Spleen (tissue), 11 donors: ENCODE results near the gene CRB3. TPM values are rescaled to one million over a fixed set of nuclear protein-coding genes. Genes with fewer than 3 reads are reported as not detected.

Experiments used
- DNase-seq: peaks from one replicate; pipeline ENCODE4 v3.0.0-alpha.2; 2020
- H3K27ac ChIP-seq, 8 donors: fragments of 200-600 bp; sonication (generic) in 7 of 8; 1 replicate in 4 of 8; 2 replicates in 4 of 8; pipeline versions ENCODE4 v1.5.0 to v1.8.0; 2016 to 2021; ENCODE audit warnings: inconsistent platforms in 4 of 8, mild to moderate bottlenecking in 4 of 8, moderate library complexity in 1 of 8
- H3K27me3 ChIP-seq, 7 donors: fragments of 200-600 bp; sonication (generic) in 6 of 7; replicated peaks in 1 of 7; 1 replicate in 4 of 7; 2 replicates in 3 of 7; pipeline versions ENCODE4 v1.5.0 to v1.8.0; 2016 to 2021; ENCODE audit warnings: inconsistent platforms in 3 of 7, mild to moderate bottlenecking in 1 of 7
- H3K36me3 ChIP-seq, 6 donors: fragments of 200-600 bp; sonication (generic) in 5 of 6; 1 replicate in 4 of 6; 2 replicates in 2 of 6; pipeline versions ENCODE4 v1.5.0 to v1.8.0; 2016 to 2021; ENCODE audit warnings: inconsistent platforms in 2 of 6
- H3K4me1 ChIP-seq, 6 donors: fragments of 200-600 bp; sonication (generic) in 5 of 6; 1 replicate in 3 of 6; 2 replicates in 3 of 6; pipeline versions ENCODE4 v1.5.0 to v1.8.0; 2016 to 2021; ENCODE audit warnings: inconsistent platforms in 3 of 6
- H3K4me3 ChIP-seq, 8 donors: fragments of 200-600 bp; sonication (generic) in 7 of 8; 1 replicate in 4 of 8; 2 replicates in 4 of 8; pipeline versions ENCODE4 v1.5.0 to v1.8.0; 2016 to 2021; ENCODE audit warnings: inconsistent platforms in 4 of 8, mild to moderate bottlenecking in 4 of 8, moderate library complexity in 2 of 8
- H3K9me3 ChIP-seq, 8 donors: fragments of 200-600 bp; sonication (generic) in 7 of 8; 1 replicate in 4 of 8; 2 replicates in 4 of 8; pipeline versions ENCODE4 v1.5.0 to v1.8.0; 2016 to 2021; ENCODE audit warnings: inconsistent platforms in 4 of 8
- POLR2A ChIP-seq, 3 donors: fragments of 450-650 bp; IDR thresholded peaks; one replicate each; pipeline ENCODE4 v1.5.1; 2017; ENCODE audit warnings: antibody characterized with exemption in 3 of 3, mild to moderate bottlenecking in 1 of 3
- POLR2AphosphoS5 ChIP-seq, 3 donors: sonication (generic); formaldehyde crosslinking; IDR thresholded peaks; one replicate each; pipeline ENCODE4 v1.5.1; 2017; ENCODE audit warnings: antibody characterized with exemption in 3 of 3
- WGBS, 5 donors: extraction: QIAGEN DNeasy Blood & Tissue Kit in 3 of 5; methylation state at CpG; one replicate each; pipeline versions ENCODE4 v1.1.5 to v1.1.7; 2013 to 2018; 5-methylcytosine and 5-hydroxymethylcytosine counted together
- intact Hi-C: fragments of 100-400 bp; cut with DNase I; formaldehyde crosslinking; loops from one replicate; pipeline ENCODE4 v1.15.0; 2023; ENCODE audit warnings: low total_unique reads
- polyA plus RNA-seq, 3 donors: library from polyadenylated mRNA; stranded (reverse); fragments of 200-250 nt; gene quantifications; one replicate each; pipeline ENCODE4 v1.2.1, GENCODE V29; 2013
- total RNA-seq, 7 donors: library from RNA; depleted of rRNA in 3 of 7; stranded (reverse); fragments of >200 nt in 3 of 7; fragmentation: NEBNext Ultra II Directional in 4 of 7; extraction: Animal tissue kit (Norgen Biotek cat#: 25700) in 4 of 7; gene quantifications; one replicate each; pipeline versions ENCODE4 v1.1.0 to v1.2.1, GENCODE V29; 2016 to 2021
- TF ChIP-seq, protein P1 (sequence below), 11 experiments: fragments of 200-600 bp in 7 of 11; fragments of 450-650 bp in 4 of 11; sonication (generic) in 4 of 11; IDR thresholded peaks in 8 of 11; conservative IDR thresholded peaks in 3 of 11; 1 replicate in 7 of 11; 2 replicates in 4 of 11; pipeline versions ENCODE4 v1.4.0 to v1.8.0; 2016 to 2021; ENCODE audit warnings: antibody characterized with exemption in 11 of 11, inconsistent platforms in 4 of 11, mild to moderate bottlenecking in 1 of 11
- donor health status: healthy with polysubstance abuse.
- donor health status: DM: no; HTN: no; CAD: no; lungs with moderate emphysema.
- donor health status: DM: no; HTN: no; CAD: no.
- donor health status: Bipolar disorder and iron deficiency.
- donor health status: healthy.
- donor health status: DM: no; HTN: no; CAD: no.
- donor health status: DM: yes; HTN: yes; CAD: no.

CRB3 gene
- total and polyA plus RNA-seq, 10 donors = 1.0 to 2.0 (median 1.2) TPM; not detected in 2

DNA sequence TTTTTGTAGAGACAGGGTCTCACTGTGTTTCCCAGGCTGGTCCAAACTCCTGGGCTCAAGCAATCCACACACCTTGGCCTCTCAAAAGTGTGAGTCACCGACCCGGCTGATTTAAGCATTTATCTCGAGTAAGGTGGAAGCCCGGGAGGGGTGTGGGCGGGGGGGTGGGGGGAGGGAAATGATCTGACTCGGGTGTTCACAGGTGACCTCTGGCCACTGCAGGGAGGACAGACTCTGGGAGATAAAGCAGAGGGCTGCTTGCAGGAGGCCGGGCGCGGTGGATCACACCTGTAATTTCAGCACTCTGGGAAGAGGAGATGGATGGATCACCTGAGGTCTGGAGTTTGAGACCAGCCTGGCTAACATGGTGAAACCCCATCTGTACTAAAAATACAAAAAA lies 9.6 kb downstream of the CRB3 start:
- intact Hi-C loops = no loop called here
- no peak overlapping the region for H3K4me3 ChIP-seq
- no peak for DNase-seq
- H3K4me1 ChIP-seq = peaks cover 0 to 21% (median 8%) of the 10 kb centered on the region in 6 donors
- H3K36me3 ChIP-seq = peaks cover 0 to 100% (median 63%) of the 10 kb centered on the region in 6 donors
- 78 to 85% (median 79%) methylated on average over 9 of the region's 9 CpGs for WGBS, 5 donors
- no peaks in the 10 kb centered on the region for H3K9me3 ChIP-seq
- no peak overlapping the region for H3K27ac ChIP-seq
- peaks cover 0 to 23% (median 0%) of the 10 kb centered on the region in 7 donors for H3K27me3 ChIP-seq
- no peak for TF ChIP-seq POLR2A (IDR thresholded peaks at IDR 0.05)
- no peak for TF ChIP-seq POLR2AphosphoS5 (IDR thresholded peaks at IDR 0.05)
- TF ChIP-seq, protein P1, sequence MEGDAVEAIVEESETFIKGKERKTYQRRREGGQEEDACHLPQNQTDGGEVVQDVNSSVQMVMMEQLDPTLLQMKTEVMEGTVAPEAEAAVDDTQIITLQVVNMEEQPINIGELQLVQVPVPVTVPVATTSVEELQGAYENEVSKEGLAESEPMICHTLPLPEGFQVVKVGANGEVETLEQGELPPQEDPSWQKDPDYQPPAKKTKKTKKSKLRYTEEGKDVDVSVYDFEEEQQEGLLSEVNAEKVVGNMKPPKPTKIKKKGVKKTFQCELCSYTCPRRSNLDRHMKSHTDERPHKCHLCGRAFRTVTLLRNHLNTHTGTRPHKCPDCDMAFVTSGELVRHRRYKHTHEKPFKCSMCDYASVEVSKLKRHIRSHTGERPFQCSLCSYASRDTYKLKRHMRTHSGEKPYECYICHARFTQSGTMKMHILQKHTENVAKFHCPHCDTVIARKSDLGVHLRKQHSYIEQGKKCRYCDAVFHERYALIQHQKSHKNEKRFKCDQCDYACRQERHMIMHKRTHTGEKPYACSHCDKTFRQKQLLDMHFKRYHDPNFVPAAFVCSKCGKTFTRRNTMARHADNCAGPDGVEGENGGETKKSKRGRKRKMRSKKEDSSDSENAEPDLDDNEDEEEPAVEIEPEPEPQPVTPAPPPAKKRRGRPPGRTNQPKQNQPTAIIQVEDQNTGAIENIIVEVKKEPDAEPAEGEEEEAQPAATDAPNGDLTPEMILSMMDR (IDR thresholded peaks at IDR 0.05 in 8 of 11, conservative IDR thresholded peaks at IDR 0.05 in 3 of 11) = no peak

DNA sequence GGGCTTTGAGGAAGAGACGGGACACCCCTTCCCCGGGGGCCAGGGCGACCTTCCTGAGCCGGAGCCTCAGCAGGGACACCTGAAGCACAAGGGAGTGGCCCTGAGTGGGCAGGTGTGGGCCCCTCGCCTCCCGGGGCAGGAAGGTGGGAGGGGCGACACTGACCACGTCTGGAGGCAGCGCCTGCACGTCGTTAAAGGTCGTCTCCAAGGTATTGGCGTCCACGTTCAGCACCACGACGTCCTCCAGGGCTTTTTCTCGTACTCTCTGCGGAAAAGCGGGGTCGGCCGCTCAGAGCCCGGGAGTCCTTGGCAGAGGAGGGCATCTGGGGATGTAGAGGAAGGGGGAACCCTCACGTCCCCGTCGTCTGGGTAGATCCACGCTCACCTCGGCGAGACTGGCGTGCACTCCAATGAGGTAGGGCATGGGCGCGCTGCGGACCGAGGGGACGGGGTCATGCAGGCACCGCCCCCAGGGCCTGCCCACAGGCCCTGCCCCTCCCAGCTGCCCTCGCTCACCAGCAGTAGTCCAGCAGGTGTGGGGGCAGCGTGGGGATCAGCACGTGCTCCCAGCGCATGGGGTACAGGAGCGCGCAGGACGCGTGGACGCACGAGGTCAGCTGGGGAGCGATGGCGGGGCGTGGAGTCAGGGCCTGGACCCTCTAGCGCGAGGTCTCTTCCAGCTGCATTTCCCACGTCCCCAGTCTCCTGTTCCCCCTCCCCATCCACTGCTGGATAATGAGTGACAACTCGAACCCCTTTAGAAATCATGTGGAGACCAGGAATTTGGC lies 11.4 kb downstream of the CRB3 start:
- Histone ChIP-seq H3K36me3 (peaks cover 0 to 95% (median 59%) of the 10 kb centered on the region in 6 donors), H3K27ac (no peak overlapping the region), H3K4me1 (peaks cover 0 to 39% (median 15%) of the 10 kb centered on the region in 6 donors), H3K27me3 (peaks cover 0 to 23% (median 0%) of the 10 kb centered on the region in 7 donors), H3K4me3 (peak overlapping the region in 1 of 8 donors; percentile 8), H3K9me3 (no peaks in the 10 kb centered on the region)
- intact Hi-C loops = no loop called here
- TF ChIP-seq, protein P1 (IDR thresholded peaks at IDR 0.05 in 8 of 11, conservative IDR thresholded peaks at IDR 0.05 in 3 of 11) = no peak
- TF ChIP-seq POLR2AphosphoS5 (IDR thresholded peaks at IDR 0.05) = peak in 1 of 3 donors; percentile 51
- no peak for DNase-seq
- WGBS, 5 donors = 59 to 79% (median 69%) methylated on average over 35 to 52 of the region's 52 CpGs

DNA sequence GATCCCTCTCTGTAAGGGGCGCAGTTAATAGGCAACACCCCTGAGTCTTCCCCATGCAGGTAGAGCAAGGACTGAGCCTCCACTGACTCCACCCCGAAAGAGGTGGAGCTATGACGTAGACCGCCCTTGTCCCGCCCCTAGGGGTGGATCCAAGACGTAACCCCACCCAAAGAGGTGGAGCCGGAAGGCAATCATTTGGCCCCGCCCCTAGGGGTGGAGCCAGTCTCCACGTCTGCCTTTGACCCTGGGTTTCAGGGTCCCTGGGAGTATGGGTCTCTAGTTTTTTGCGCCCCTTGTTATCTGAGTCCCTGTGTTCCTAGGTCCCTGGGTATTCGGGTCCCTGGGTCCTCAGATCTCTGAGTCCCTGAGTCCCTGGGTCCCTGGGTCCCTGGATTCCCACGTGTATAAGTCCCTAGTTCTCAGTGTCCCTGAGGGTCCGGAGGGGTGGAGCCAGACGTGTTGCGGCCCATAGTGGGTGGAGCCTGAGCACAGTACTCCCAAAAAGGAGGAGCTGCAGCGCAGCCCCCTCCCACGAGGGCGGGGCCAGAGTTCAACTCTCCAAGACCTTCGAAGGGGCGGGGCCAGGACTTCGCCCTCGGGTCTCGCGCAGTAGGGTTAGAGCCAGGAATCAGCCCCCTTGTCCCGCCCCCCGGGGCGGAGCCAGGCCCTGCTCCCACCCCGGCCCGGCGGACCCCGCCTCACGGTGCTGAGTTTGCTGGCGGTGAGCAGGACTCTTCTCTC lies 12.3 kb downstream of the CRB3 start:
- DNase-seq = peak; percentile 83
- intact Hi-C loops = no loop called here
- peak in 1 of 3 donors; percentile 9 for TF ChIP-seq POLR2AphosphoS5 (IDR thresholded peaks at IDR 0.05)
- no peak for TF ChIP-seq POLR2A (IDR thresholded peaks at IDR 0.05)
- H3K27ac ChIP-seq = no peak overlapping the region
- peaks cover 0 to 87% (median 51%) of the 10 kb centered on the region in 6 donors for H3K36me3 ChIP-seq
- H3K9me3 ChIP-seq = no peaks in the 10 kb centered on the region
- peaks cover 0 to 23% (median 0%) of the 10 kb centered on the region in 7 donors for H3K27me3 ChIP-seq
- H3K4me3 ChIP-seq = peak overlapping the region in 1 of 8 donors; percentile 43
- WGBS, 5 donors = 55 to 73% (median 66%) methylated on average over 23 to 33 of the region's 33 CpGs
- H3K4me1 ChIP-seq = peaks cover 0 to 47% (median 20%) of the 10 kb centered on the region in 6 donors

DNA sequence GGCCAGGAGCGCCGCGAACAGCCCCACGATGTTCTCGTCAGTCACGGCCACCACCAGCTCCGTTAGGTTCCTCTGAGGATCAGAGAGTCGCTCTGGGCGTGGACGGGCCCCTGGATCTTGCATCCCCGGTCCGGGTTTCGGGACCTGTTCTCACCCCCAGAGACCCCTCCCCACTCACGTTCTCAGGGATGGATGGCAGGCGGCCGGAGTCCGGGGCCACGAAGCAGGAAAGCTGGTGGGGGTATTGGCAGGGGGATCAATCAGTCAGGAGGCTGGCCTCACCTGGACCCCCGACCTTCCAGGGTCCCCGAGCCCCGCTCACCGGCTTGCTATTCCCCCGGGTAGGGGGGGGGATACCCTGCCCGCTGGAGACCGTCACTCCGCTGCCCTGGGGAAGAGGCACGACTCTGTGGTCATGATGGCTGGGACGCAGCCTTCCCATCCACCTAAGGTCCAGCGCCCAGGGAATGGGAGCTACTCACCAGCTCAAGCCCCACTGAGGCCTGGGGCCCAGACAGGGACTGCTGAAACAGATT lies 12.9 kb downstream of the CRB3 start:
- Histone ChIP-seq H3K27ac (no peak overlapping the region), H3K27me3 (peaks cover 0 to 23% (median 0%) of the 10 kb centered on the region in 7 donors), H3K4me1 (peaks cover 0 to 54% (median 22%) of the 10 kb centered on the region in 6 donors), H3K9me3 (no peaks in the 10 kb centered on the region), H3K36me3 (peaks cover 0 to 80% (median 47%) of the 10 kb centered on the region in 6 donors), H3K4me3 (peak overlapping the region in 1 of 8 donors; percentile 43)
- 52 to 76% (median 68%) methylated on average over 22 to 29 of the region's 29 CpGs for WGBS, 5 donors
- intact Hi-C loops = no loop called here
- DNase-seq = no peak
- TF ChIP-seq, protein P1 (IDR thresholded peaks at IDR 0.05 in 8 of 11, conservative IDR thresholded peaks at IDR 0.05 in 3 of 11) = no peak
- no peak for TF ChIP-seq POLR2A (IDR thresholded peaks at IDR 0.05)
- no peak for TF ChIP-seq POLR2AphosphoS5 (IDR thresholded peaks at IDR 0.05)
